OCI-LY3 (cell line): ENCODE measurements around the gene EFHC1.
A peak's percentile ranks its signal among the peaks of the same experiment; 100 is the strongest.

Experiments
- H2AFZ ChIP-seq: fragments of 200-600, 300-600 bp; shearing (Covaris generic); 2 replicates; pipeline ENCODE4 v1.6.0; 2014; ENCODE audit warnings: antibody characterized with exemption, low read depth, low read length
- H3K27ac ChIP-seq: fragments of 200-600, 300-600 bp; sonication (generic); 2 replicates; pipeline ENCODE4 v1.5.1; 2014; ENCODE audit warnings: mild to moderate bottlenecking, low read length, moderate library complexity, mixed read lengths
- H3K27me3 ChIP-seq: fragments of 200-600, 300-600 bp; sonication (generic); 2 replicates; pipeline ENCODE4 v1.6.1; 2014; ENCODE audit warnings: low read depth, low read length, mixed read lengths
- H3K36me3 ChIP-seq: fragments of 200-600, 300-600 bp; sonication (generic); replicated peaks from 2 replicates; pipeline ENCODE3; 2014; ENCODE audit warnings: low read depth, low read length, mixed read lengths
- H3K4me1 ChIP-seq: fragments of 300-600, 200-600 bp; sonication (generic); 2 replicates; pipeline ENCODE4 v1.6.1; 2014; ENCODE audit warnings: low read length, mixed read lengths
- H3K4me2 ChIP-seq: fragments of 200-600, 300-600 bp; sonication (generic); 2 replicates; pipeline ENCODE4 v1.6.1; 2014; ENCODE audit warnings: low read length, mixed read lengths
- H3K4me3 ChIP-seq: fragments of 300-600, 200-600 bp; sonication (generic); 2 replicates; pipeline ENCODE4 v1.5.1; 2014; ENCODE audit warnings: antibody characterized with exemption, mild to moderate bottlenecking, low read length, moderate library complexity
- H3K79me2 ChIP-seq: fragments of 300-600, 200-600 bp; shearing (Covaris generic); 2 replicates; pipeline ENCODE4 v1.6.1; 2014; ENCODE audit warnings: mild to moderate bottlenecking, low read length, mixed read lengths
- H3K9ac ChIP-seq: fragments of 300-600, 200-600 bp; shearing (Covaris generic); 2 replicates; pipeline ENCODE4 v1.6.0; 2014; ENCODE audit warnings: mild to moderate bottlenecking, low read length, moderate library complexity
- H3K9me3 ChIP-seq: fragments of 200-600, 300-600 bp; shearing (Covaris generic); 2 replicates; pipeline ENCODE4 v1.6.1; 2014; ENCODE audit warnings: low read length, mixed read lengths; ENCODE audit not compliant: insufficient read depth
- H4K20me1 ChIP-seq: fragments of 200-600, 300-600 bp; sonication (generic); 2 replicates; pipeline ENCODE4 v1.6.1; 2016; ENCODE audit warnings: low read length, mixed read lengths; ENCODE audit not compliant: insufficient read depth
- EZH2phosphoT487 ChIP-seq: fragments of 200-600 bp; shearing (Covaris generic); IDR thresholded peaks from 2 replicates; pipeline ENCODE4 v1.6.1; 2018; ENCODE audit warnings: antibody characterized with exemption, mixed run types, low read depth
- TF ChIP-seq, protein P1 (sequence below): fragments of 200-600, 300-600 bp; sonication (generic); IDR thresholded peaks from 2 replicates; pipeline ENCODE4 v1.5.1; 2014; ENCODE audit warnings: antibody characterized with exemption, low read length, low read depth

The EFHC1 gene

DNA sequence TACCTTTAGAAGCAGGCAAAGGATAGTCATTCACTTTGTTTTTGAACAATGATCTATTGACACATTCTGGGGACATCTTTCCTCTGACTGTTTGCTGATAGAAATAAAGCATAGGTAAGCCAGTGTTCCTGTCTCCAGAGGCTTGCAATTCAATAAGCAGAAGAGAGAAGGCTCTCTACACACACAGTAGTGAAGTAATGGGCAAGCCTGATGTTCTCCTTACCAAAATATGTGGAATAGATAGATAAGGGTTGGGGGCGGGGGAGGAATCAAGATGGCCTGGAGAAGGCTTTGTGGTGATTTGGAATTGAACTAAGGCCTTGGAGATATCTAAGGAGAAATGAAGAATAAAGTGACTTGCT is 30.9 kb upstream of the EFHC1 start:
- H2AFZ ChIP-seq: no peak overlapping the region
- H3K9me3 ChIP-seq: no peaks in the 10 kb centered on the region
- peaks cover 24% of the 10 kb centered on the region for H3K36me3 ChIP-seq
- TF ChIP-seq EZH2phosphoT487: no peak
- TF ChIP-seq, protein P1, sequence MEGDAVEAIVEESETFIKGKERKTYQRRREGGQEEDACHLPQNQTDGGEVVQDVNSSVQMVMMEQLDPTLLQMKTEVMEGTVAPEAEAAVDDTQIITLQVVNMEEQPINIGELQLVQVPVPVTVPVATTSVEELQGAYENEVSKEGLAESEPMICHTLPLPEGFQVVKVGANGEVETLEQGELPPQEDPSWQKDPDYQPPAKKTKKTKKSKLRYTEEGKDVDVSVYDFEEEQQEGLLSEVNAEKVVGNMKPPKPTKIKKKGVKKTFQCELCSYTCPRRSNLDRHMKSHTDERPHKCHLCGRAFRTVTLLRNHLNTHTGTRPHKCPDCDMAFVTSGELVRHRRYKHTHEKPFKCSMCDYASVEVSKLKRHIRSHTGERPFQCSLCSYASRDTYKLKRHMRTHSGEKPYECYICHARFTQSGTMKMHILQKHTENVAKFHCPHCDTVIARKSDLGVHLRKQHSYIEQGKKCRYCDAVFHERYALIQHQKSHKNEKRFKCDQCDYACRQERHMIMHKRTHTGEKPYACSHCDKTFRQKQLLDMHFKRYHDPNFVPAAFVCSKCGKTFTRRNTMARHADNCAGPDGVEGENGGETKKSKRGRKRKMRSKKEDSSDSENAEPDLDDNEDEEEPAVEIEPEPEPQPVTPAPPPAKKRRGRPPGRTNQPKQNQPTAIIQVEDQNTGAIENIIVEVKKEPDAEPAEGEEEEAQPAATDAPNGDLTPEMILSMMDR: no peak
- no peaks in the 10 kb centered on the region for H3K27me3 ChIP-seq
- H3K79me2 ChIP-seq: no peaks in the 10 kb centered on the region; the same call in 1 of the 2 replicates
- peaks cover 52% of the 10 kb centered on the region for H3K4me1 ChIP-seq
- H3K4me2 ChIP-seq: peak overlapping the region; percentile 78
- H3K27ac ChIP-seq: peak overlapping the region; percentile 60; the same call in 1 of the 2 replicates
- peak overlapping the region; percentile 51; the same call in 1 of the 2 replicates for H3K9ac ChIP-seq
- H4K20me1 ChIP-seq: no peaks in the 10 kb centered on the region
- 0 out of 2 replicates have a peak overlapping the region, but pooled peaks have one; percentile 65 for H3K4me3 ChIP-seq

DNA sequence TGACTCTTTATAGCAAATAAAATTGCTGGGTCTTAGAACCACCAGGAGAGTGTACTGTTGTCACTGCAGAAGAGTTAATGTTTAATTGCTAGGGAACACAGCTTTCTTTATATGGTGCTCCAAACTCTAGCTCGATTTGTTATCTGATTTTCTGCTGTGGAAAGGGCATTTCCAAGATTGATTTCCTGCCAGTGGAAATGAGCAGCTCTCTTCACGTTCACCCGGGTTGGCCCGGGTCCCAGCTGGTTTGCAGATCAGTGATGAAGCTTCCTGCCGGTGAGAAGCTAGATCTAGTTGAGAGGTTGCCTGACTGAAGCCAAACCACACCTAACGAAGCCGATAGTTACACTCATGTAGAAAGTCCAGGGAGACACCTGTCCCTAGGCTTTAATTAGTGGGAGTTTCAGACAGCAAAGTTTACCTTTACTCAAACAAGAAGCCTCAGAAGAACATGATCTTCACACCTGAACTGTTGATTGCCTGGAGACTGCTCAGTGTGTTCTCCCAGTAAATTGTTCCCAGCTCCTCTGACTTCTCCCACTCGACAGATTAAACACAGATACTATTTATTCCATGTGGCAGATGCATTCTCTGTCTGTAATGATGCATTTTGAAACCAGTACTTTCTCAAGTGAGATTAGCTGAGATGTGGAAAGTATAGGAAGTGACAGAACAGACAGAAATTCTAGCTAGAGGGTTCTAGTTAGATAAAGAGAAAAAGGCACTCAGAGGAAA is 30.3 kb upstream of the EFHC1 start:
- no peaks in the 10 kb centered on the region for H4K20me1 ChIP-seq
- no peaks in the 10 kb centered on the region; the same call in 1 of the 2 replicates for H3K79me2 ChIP-seq
- H2AFZ ChIP-seq: no peak overlapping the region
- H3K27ac ChIP-seq: peak overlapping the region; percentile 60
- no peak for TF ChIP-seq EZH2phosphoT487
- TF ChIP-seq, protein P1: peak; percentile 27
- peak overlapping the region; percentile 78 for H3K4me2 ChIP-seq
- peak overlapping the region; percentile 51; the same call in 1 of the 2 replicates for H3K9ac ChIP-seq
- H3K9me3 ChIP-seq: no peaks in the 10 kb centered on the region
- H3K36me3 ChIP-seq: peaks cover 19% of the 10 kb centered on the region
- H3K27me3 ChIP-seq: no peaks in the 10 kb centered on the region
- peaks cover 52% of the 10 kb centered on the region for H3K4me1 ChIP-seq
- H3K4me3 ChIP-seq: peak overlapping the region; percentile 65

DNA sequence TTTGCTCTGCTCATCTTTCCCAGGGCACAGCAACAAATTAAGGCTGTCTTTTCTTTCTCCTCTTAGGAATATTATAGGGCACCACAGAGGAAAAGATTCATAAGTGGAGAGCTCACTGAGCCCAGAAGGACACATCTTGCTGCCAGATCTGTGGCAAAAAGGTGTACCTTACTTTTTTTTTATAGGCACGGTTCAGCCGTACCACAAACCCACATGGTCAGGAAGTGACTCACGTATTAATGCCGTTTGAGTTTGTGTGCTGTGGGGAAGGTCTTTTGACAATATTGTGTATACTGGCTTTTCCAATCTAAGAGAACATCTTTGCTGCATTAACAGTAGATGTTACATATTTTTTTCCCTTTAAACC is 29.8 kb upstream of the EFHC1 start:
- Histone ChIP-seq H3K27me3 (no peaks in the 10 kb centered on the region), H3K4me3 (peak overlapping the region; percentile 65), H3K79me2 (no peaks in the 10 kb centered on the region; the same call in 1 of the 2 replicates), H3K27ac (peak overlapping the region; percentile 60), H3K9ac (peak overlapping the region; percentile 51), H2AFZ (no peak overlapping the region), H3K4me2 (peak overlapping the region; percentile 78), H3K4me1 (peaks cover 48% of the 10 kb centered on the region), H3K36me3 (peaks cover 14% of the 10 kb centered on the region), H3K9me3 (no peaks in the 10 kb centered on the region), H4K20me1 (no peaks in the 10 kb centered on the region)
- TF ChIP-seq, protein P1: no peak
- TF ChIP-seq EZH2phosphoT487: no peak

DNA sequence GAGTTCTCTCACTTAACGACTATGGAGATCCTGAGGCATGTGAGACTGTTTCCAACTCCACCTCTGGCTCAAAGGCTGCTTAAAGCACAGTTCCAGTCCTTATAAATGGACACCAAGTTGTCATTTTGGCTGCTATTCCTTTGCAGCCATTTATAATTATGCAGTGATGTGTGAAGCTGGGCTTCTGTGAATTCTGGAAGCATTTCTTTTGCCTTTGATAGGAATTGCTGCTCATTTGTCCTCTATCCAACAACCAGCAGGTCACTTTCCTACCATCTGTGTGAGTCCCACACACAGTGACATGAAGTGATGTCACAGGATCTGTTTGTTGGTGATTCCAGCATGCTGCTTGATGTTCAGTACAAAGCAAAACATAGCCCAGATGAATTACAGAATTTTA is 28.5 kb upstream of the EFHC1 start:
- H3K9ac ChIP-seq: no peak overlapping the region

More for the DNA sequence above, 28.5 kb upstream of the EFHC1 start:
- Histone ChIP-seq H4K20me1 (0 out of 2 replicates have a peak, but pooled peaks cover under 1% of the 10 kb centered on the region), H3K4me2 (peak overlapping the region; percentile 78; the same call in 1 of the 2 replicates), H3K27me3 (0 out of 2 replicates have a peak, but pooled peaks cover 4% of the 10 kb centered on the region), H3K9me3 (no peaks in the 10 kb centered on the region), H3K79me2 (no peaks in the 10 kb centered on the region; the same call in 1 of the 2 replicates), H3K36me3 (peaks cover 14% of the 10 kb centered on the region), H3K4me3 (no peak overlapping the region), H3K4me1 (peaks cover 50% of the 10 kb centered on the region), H2AFZ (no peak overlapping the region), H3K27ac (no peak overlapping the region)
- TF ChIP-seq, protein P1: no peak
- TF ChIP-seq EZH2phosphoT487: no peak
